H9 (cell line): Measurements from ENCODE around the gene ADAMTS15. TPM values are rescaled to one million over a fixed set of nuclear protein-coding genes. Genes with fewer than 3 reads are reported as not detected.

ENCODE experiments used
- DNase-seq: peaks from one replicate; pipeline ENCODE4 v3.0.0-alpha.2; 2017
- H2AFZ ChIP-seq: one replicate; pipeline ENCODE4 v1.6.1; 2013; ENCODE audit warnings: mild to moderate bottlenecking, low read length, control low read depth, moderate library complexity
- H2AK5ac ChIP-seq: 2 replicates; pipeline ENCODE4 v1.6.1; 2013; ENCODE audit warnings: low read length, control low read depth, mixed read lengths; ENCODE audit not compliant: insufficient read length
- H2BK120ac ChIP-seq: one replicate; pipeline ENCODE4 v1.6.1; 2013; ENCODE audit warnings: low read depth, mild to moderate bottlenecking, low read length, control low read depth, inconsistent platforms; ENCODE audit not compliant: poor library complexity, severe bottlenecking
- H2BK12ac ChIP-seq: 2 replicates; pipeline ENCODE4 v1.6.1; 2013; ENCODE audit warnings: low read length, control low read depth, mixed read lengths, low read depth; ENCODE audit not compliant: insufficient read length
- H2BK15ac ChIP-seq: 2 replicates; pipeline ENCODE4 v1.6.1; 2013; ENCODE audit warnings: low read depth, low read length, control low read depth
- H2BK20ac ChIP-seq: one replicate; pipeline ENCODE4 v1.6.1; 2013; ENCODE audit warnings: low read depth, mild to moderate bottlenecking, low read length, control low read depth, inconsistent platforms; ENCODE audit not compliant: poor library complexity, severe bottlenecking
- H2BK5ac ChIP-seq: 2 replicates; pipeline ENCODE4 v1.6.1; 2013; ENCODE audit warnings: low read length, control low read depth, mixed read lengths; ENCODE audit not compliant: insufficient read length
- H3K14ac ChIP-seq: 2 replicates; pipeline ENCODE4 v1.6.1; 2013; ENCODE audit warnings: low read length, control low read depth; ENCODE audit not compliant: insufficient read depth
- H3K18ac ChIP-seq: 2 replicates; pipeline ENCODE4 v1.6.1; 2013; ENCODE audit warnings: low read depth, mild to moderate bottlenecking, mixed read lengths, low read length, control low read depth; ENCODE audit not compliant: insufficient read length
- H3K23ac ChIP-seq: 2 replicates; pipeline ENCODE4 v1.6.1; 2013; ENCODE audit warnings: low read length, control low read depth, mixed read lengths, low read depth; ENCODE audit not compliant: insufficient read length
- H3K23me2 ChIP-seq: 2 replicates; pipeline ENCODE4 v1.6.1; 2013; ENCODE audit warnings: low read depth, mild to moderate bottlenecking, mixed read lengths, low read length, control low read depth; ENCODE audit not compliant: insufficient read length, poor library complexity, severe bottlenecking
- H3K27ac ChIP-seq: 2 replicates; pipeline ENCODE4 v1.5.1; 2013; ENCODE audit warnings: low read length, control low read depth, mixed read lengths, low read depth; ENCODE audit not compliant: insufficient read length
- H3K27me3 ChIP-seq: 2 replicates; pipeline ENCODE4 v1.6.1; 2013; ENCODE audit warnings: low read length, control low read depth, inconsistent platforms; ENCODE audit not compliant: insufficient read depth
- H3K4ac ChIP-seq: 2 replicates; pipeline ENCODE4 v1.6.1; 2013; ENCODE audit warnings: low read depth, mild to moderate bottlenecking, control low read depth, inconsistent platforms, low read length, moderate library complexity
- H3K4me1 ChIP-seq: 2 replicates; pipeline ENCODE4 v1.6.1; 2013; ENCODE audit warnings: low read length, control low read depth, inconsistent platforms; ENCODE audit not compliant: insufficient read depth
- H3K4me2 ChIP-seq: 2 replicates; pipeline ENCODE4 v1.6.1; 2013; ENCODE audit warnings: low read length, control low read depth, mixed read lengths; ENCODE audit not compliant: insufficient read length, insufficient read depth
- H3K56ac ChIP-seq: 2 replicates; pipeline ENCODE4 v1.6.1; 2013; ENCODE audit warnings: low read depth, mild to moderate bottlenecking, mixed read lengths, low read length, control low read depth; ENCODE audit not compliant: insufficient read length
- H3K79me1 ChIP-seq: 2 replicates; pipeline ENCODE4 v1.6.1; 2013; ENCODE audit warnings: low read depth, mild to moderate bottlenecking, moderate library complexity, low read length, control low read depth, inconsistent platforms; ENCODE audit not compliant: insufficient read depth, poor library complexity, severe bottlenecking
- H3K79me2 ChIP-seq: 2 replicates; pipeline ENCODE4 v1.6.1; 2013; ENCODE audit warnings: low read length, control low read depth, inconsistent platforms; ENCODE audit not compliant: insufficient read depth
- H3K9ac ChIP-seq: 2 replicates; pipeline ENCODE4 v1.6.1; 2013; ENCODE audit warnings: low read length, control low read depth, mixed read lengths; ENCODE audit not compliant: insufficient read length; ENCODE audit errors: extremely low read depth
- H3K9me3 ChIP-seq: one replicate; pipeline ENCODE4 v1.6.1; 2013; ENCODE audit warnings: low read depth, low read length, inconsistent platforms; ENCODE audit not compliant: control insufficient read depth
- H3T11ph ChIP-seq: one replicate; pipeline ENCODE4 v1.6.1; 2013; ENCODE audit warnings: mild to moderate bottlenecking, low read length, control low read depth, inconsistent platforms
- H4K20me1 ChIP-seq: one replicate; pipeline ENCODE4 v1.6.1; 2013; ENCODE audit not compliant: control insufficient read depth, insufficient read length, insufficient read depth
- H4K5ac ChIP-seq: 2 replicates; pipeline ENCODE4 v1.6.1; 2013; ENCODE audit warnings: low read depth, mild to moderate bottlenecking, mixed read lengths, low read length, control low read depth; ENCODE audit not compliant: insufficient read length
- H4K8ac ChIP-seq: replicated peaks from 2 replicates; pipeline ENCODE4 v1.6.1; 2013; ENCODE audit warnings: low read length, control low read depth, mixed read lengths, low read depth; ENCODE audit not compliant: insufficient read length
- H4K91ac ChIP-seq: 2 replicates; pipeline ENCODE4 v1.6.1; 2013; ENCODE audit warnings: low read depth, mild to moderate bottlenecking, moderate library complexity, mixed read lengths, low read length, control low read depth; ENCODE audit not compliant: insufficient read length
- H3K27ac Mint-ChIP-seq, 3 experiments: 2 replicates in 2 of 3; 3 replicates in 1 of 3; pipeline ENCODE4 v1.8.0; 2020 to 2021; ENCODE audit warnings: mixed read lengths in 3 of 3, mild to moderate bottlenecking in 1 of 3, moderate library complexity in 1 of 3
- H3K27me3 Mint-ChIP-seq: 2 replicates; pipeline ENCODE4 v1.8.0; 2021; ENCODE audit warnings: low read depth, mild to moderate bottlenecking, moderate library complexity, mixed read lengths
- H3K36me3 Mint-ChIP-seq, 3 experiments: 2 replicates in 2 of 3; 3 replicates in 1 of 3; pipeline ENCODE4 v1.8.0; 2020 to 2021; ENCODE audit warnings: low read depth in 3 of 3, mixed read lengths in 3 of 3; ENCODE audit not compliant: insufficient read depth in 1 of 3
- H3K4me1 Mint-ChIP-seq, 2 experiments: 2 replicates each; pipeline ENCODE4 v1.8.0; 2020; ENCODE audit warnings: mixed read lengths in 2 of 2
- H3K4me3 Mint-ChIP-seq, 2 experiments: 2 replicates in 1 of 2; 3 replicates in 1 of 2; pipeline ENCODE4 v1.8.0; 2020 to 2021; ENCODE audit warnings: mild to moderate bottlenecking in 2 of 2, mixed read lengths in 2 of 2, moderate library complexity in 1 of 2
- H3K9me3 Mint-ChIP-seq, 2 experiments: 2 replicates in 1 of 2; 3 replicates in 1 of 2; pipeline ENCODE4 v1.8.0; 2020; ENCODE audit warnings: mild to moderate bottlenecking in 2 of 2, mixed read lengths in 2 of 2, moderate library complexity in 1 of 2
- CTCF ChIP-seq: fragments of 200-600 bp; sonication (generic); conservative IDR thresholded peaks from 3 replicates; pipeline ENCODE4 v1.8.0; 2021; ENCODE audit warnings: antibody characterized with exemption, mild to moderate bottlenecking
- WGBS: extraction: QIAGEN DNeasy Blood & Tissue Kit; methylation state at CpG from one replicate; pipeline ENCODE4 v1.1.7; 2013; ENCODE audit warnings: missing lambda C conversion rate, low lambda C conversion rate, mixed read lengths; ENCODE audit not compliant: insufficient read length; ENCODE audit errors: extremely low coverage; 5-methylcytosine and 5-hydroxymethylcytosine counted together
- total RNA-seq: library from RNA; stranded (reverse); gene quantifications from 2 replicates; pipeline ENCODE4 v1.2.1, GENCODE V29; 2021

The ADAMTS15 gene
- total RNA-seq, 1 experiment from 2014 or later: 1.3 TPM

DNA sequence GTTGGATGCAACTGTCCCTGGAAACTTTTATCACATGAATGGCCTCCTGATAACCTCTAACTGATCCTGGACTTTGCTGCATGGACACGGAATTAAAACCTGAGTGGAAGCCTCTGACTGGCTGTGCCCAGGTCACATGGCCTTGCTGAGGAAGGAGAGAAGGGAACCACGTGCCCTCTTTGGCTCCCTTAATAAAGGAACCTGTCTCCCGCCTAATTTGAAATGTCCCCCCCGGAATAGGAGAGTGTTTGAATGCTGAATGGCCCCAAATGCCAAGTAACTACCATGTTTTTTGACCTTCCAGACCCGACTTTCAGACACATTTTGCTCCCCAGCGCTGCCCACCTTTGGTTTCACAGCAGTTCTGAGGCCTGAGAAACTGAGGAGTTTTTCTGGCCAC, 76.9 kb downstream of the ADAMTS15 start:
- Histone ChIP-seq H3K27ac (no peak overlapping the region), H3K23ac (no peak overlapping the region), H3K9ac (no peak overlapping the region), H3K56ac (no peak overlapping the region), H2AK5ac (no peak overlapping the region), H3T11ph (no peak overlapping the region), H3K23me2 (no peaks in the 10 kb centered on the region), H2BK5ac (no peak overlapping the region), H3K4me2 (no peak overlapping the region), H3K4me1 (peaks cover 12% of the 10 kb centered on the region; the same call in 1 of the 2 replicates), H4K91ac (no peak overlapping the region), H3K18ac (no peak overlapping the region), H3K14ac (no peak overlapping the region), H2BK120ac (no peak overlapping the region), H3K9me3 (no peaks in the 10 kb centered on the region), H2BK15ac (no peak overlapping the region), H2BK12ac (no peak overlapping the region), H3K79me1 (no peaks in the 10 kb centered on the region), H4K5ac (no peak overlapping the region), H3K79me2 (no peaks in the 10 kb centered on the region), H2AFZ (no peak overlapping the region), H4K20me1 (no peaks in the 10 kb centered on the region), H3K27me3 (no peaks in the 10 kb centered on the region), H2BK20ac (no peak overlapping the region), H4K8ac (no peak overlapping the region), H3K4ac (no peak overlapping the region)
- H3K9me3 Mint-ChIP-seq: no peaks in the 10 kb centered on the region
- no peak overlapping the region; a peak in 1 of 7 replicates for H3K27ac Mint-ChIP-seq
- H3K4me1 Mint-ChIP-seq: peaks cover 24 to 26% of the 10 kb centered on the region in 2 experiments
- DNase-seq: no peak
- TF ChIP-seq CTCF: no peak
- H3K27me3 Mint-ChIP-seq: peaks cover 25% of the 10 kb centered on the region
- no peak overlapping the region for H3K4me3 Mint-ChIP-seq
- no CpG with 5 or more reads among the region's 6 CpGs for WGBS
- H3K36me3 Mint-ChIP-seq: no peaks in the 10 kb centered on the region; a peak in 1 of 7 replicates

Other genes starting within 250 kb of the ADAMTS15 start
- 67.7 and 68.3 TPM in 2 replicates for gene ZBTB44, start 133.7 kb upstream of the ADAMTS15 start, total RNA-seq
- gene ADAMTS8, start 20.0 kb upstream of the ADAMTS15 start, total RNA-seq: 4.9 and 5.0 TPM in 2 replicates